H1 (cell line): ENCODE measurements around the gene TGOLN2. TPM values are rescaled to one million over a fixed set of nuclear protein-coding genes. Genes with fewer than 3 reads are reported as not detected.

Source experiments
- CBX5 ChIP-seq: fragments of 300-800, 300-1000 bp; sonication (generic); IDR thresholded peaks from 2 replicates; pipeline ENCODE4 v1.7.1; 2016; ENCODE audit warnings: antibody characterized with exemption, low read length, low read depth
- GTF2F1 ChIP-seq: IDR thresholded peaks from 2 replicates; pipeline ENCODE4 v1.6.1; 2012; ENCODE audit warnings: low read depth, low read length, improper control_type of control experiment, borderline replicate concordance
- JUND ChIP-seq: IDR thresholded peaks from 2 replicates; pipeline ENCODE4 v1.6.1; 2011; ENCODE audit warnings: mild to moderate bottlenecking, improper control_type of control experiment, low read length
- POU5F1 ChIP-seq: IDR thresholded peaks from 2 replicates; pipeline ENCODE4 v1.6.1; 2011; ENCODE audit warnings: low read depth, mild to moderate bottlenecking, low read length, moderate library complexity
- TCF12 ChIP-seq: IDR thresholded peaks from 2 replicates; pipeline ENCODE4 v1.6.1; 2011; ENCODE audit warnings: low read depth, mild to moderate bottlenecking, low read length
- TEAD4 ChIP-seq: IDR thresholded peaks from 2 replicates; pipeline ENCODE4 v1.6.1; 2012; ENCODE audit warnings: low read depth, low read length, inconsistent platforms, mixed read lengths
- polyA plus RNA-seq, 7 experiments: library from polyadenylated mRNA; depleted of rRNA in 3 of 7; stranded (reverse) in 5 of 7; unstranded in 2 of 7; fragments of >200 nt in 5 of 7; fragments of 200-250 nt in 2 of 7; gene quantifications; 1 replicate in 5 of 7; 2 replicates in 1 of 7; 4 replicates in 1 of 7; pipeline versions ENCODE4 v1.2.1 to v1.2.3, GENCODE V29; 2011 to 2013; ENCODE audit warnings: missing spikeins in 2 of 7, mixed read lengths in 2 of 7
- total RNA-seq: library from RNA; stranded (reverse); fragmentation: NEBNext Ultra II Directional; extraction: Animal tissue kit (Norgen Biotek cat#: 25700); gene quantifications from 2 replicates; pipeline ENCODE4 v1.2.1, GENCODE V29; 2021

The TGOLN2 gene
- total and polyA plus RNA-seq, 2 of the 8 experiments (the other 6 are each of a cell fraction or from before 2014, with no cell fraction given): 33.9 to 38.9 TPM

GRCh38 chr2:85357736-85358135 lies 29.9 kb upstream of the TGOLN2 start (continued):
- TF ChIP-seq GTF2F1 (no peak), TEAD4 (no peak), CBX5 (no peak), JUND (no peak), TCF12 (no peak), POU5F1 (no peak)
- TF ChIP-seq, all 59 proteins: peak for 0
